D721Med (cell line): ENCODE measurements around the gene GMEB2.

Source experiments
- DNase-seq: peaks from one replicate; pipeline ENCODE4 v3.0.0; 2011; ENCODE audit warnings: low spot score; ENCODE audit not compliant: insufficient read length
- FAIRE-seq: peaks from 2 replicates; lab custom pipeline; 2011; peaks lifted over from hg19 to GRCh38; lab: Jason Lieb, UNC
- CTCF ChIP-seq: IDR thresholded peaks from 2 replicates; pipeline ENCODE4 v1.5.1; 2012; ENCODE audit warnings: mild to moderate bottlenecking, control low read depth; ENCODE audit not compliant: insufficient read depth; ENCODE audit errors: missing control alignments

Gene GMEB2

GRCh38 chr20:63543733-63544132, 83.2 kb downstream of the GMEB2 start:
- TF ChIP-seq CTCF = no peak
- FAIRE-seq = no peak
- no peak for DNase-seq

GRCh38 chr20:63543131-63543530, 83.8 kb downstream of the GMEB2 start:
- DNase-seq = no peak
- no peak for FAIRE-seq
- no peak for TF ChIP-seq CTCF

GRCh38 chr20:63542696-63543095, 84.2 kb downstream of the GMEB2 start:
- no peak for FAIRE-seq
- no peak for DNase-seq

GRCh38 chr20:63542031-63542559, 84.8 kb downstream of the GMEB2 start:
- DNase-seq = no peak
- no peak for TF ChIP-seq CTCF
- no peak for FAIRE-seq

More at GRCh38 chr20:63542696-63543095, 84.2 kb downstream of the GMEB2 start:
- no peak for TF ChIP-seq CTCF

GRCh38 chr20:63541371-63541770, 85.5 kb downstream of the GMEB2 start:
- DNase-seq (no peak), FAIRE-seq (no peak)
- no peak for TF ChIP-seq CTCF

GRCh38 chr20:63540417-63541186, 86.3 kb downstream of the GMEB2 start:
- FAIRE-seq = no peak
- DNase-seq = no peak
- TF ChIP-seq CTCF = no peak
